Keratinocyte (primary cell): ENCODE results near the gene MYO1G. TPM values are rescaled to one million over a fixed set of nuclear protein-coding genes. Genes with fewer than 3 reads are reported as not detected.

Source experiments
- DNase-seq: peaks from one replicate; pipeline ENCODE4 v3.0.0-alpha.2; 2011; ENCODE audit warnings: low read depth, missing footprints, low spot score
- FAIRE-seq: peaks from 2 replicates; lab custom pipeline; 2011; peaks lifted over from hg19 to GRCh38; lab: Jason Lieb, UNC
- H2AFZ ChIP-seq: 2 replicates; pipeline ENCODE4 v1.6.0; 2012; ENCODE audit warnings: low read length, control low read depth, inconsistent platforms; ENCODE audit not compliant: control insufficient read depth
- H3K27ac ChIP-seq: 2 replicates; pipeline ENCODE4 v1.5.1; 2011; ENCODE audit warnings: low read length; ENCODE audit not compliant: control insufficient read depth, insufficient read depth
- H3K27me3 ChIP-seq: 3 replicates; pipeline ENCODE4 v1.6.0; 2011; ENCODE audit warnings: low read length; ENCODE audit not compliant: control insufficient read depth, insufficient read depth; ENCODE audit errors: extremely low read depth
- H3K36me3 ChIP-seq, 2 experiments: 2 replicates in 1 of 2; 3 replicates in 1 of 2; pipeline ENCODE4 v1.5.1; 2011; ENCODE audit warnings: low read length in 2 of 2, mild to moderate bottlenecking in 1 of 2; ENCODE audit not compliant: control insufficient read depth in 2 of 2, insufficient read depth in 2 of 2; ENCODE audit errors: extremely low read depth in 1 of 2
- H3K4me1 ChIP-seq: 3 replicates; pipeline ENCODE4 v1.5.1; 2011; ENCODE audit warnings: low read length; ENCODE audit not compliant: control insufficient read depth, insufficient read depth; ENCODE audit errors: extremely low read depth
- H3K4me2 ChIP-seq: 3 replicates; pipeline ENCODE4 v1.6.0; 2011; ENCODE audit warnings: low read depth, low read length; ENCODE audit not compliant: control insufficient read depth, insufficient read depth; ENCODE audit errors: extremely low read depth
- H3K4me3 ChIP-seq, 3 experiments: fragments of 200-600 bp in 1 of 3; sonication (generic) in 1 of 3; 2 replicates in 2 of 3; 3 replicates in 1 of 3; pipeline ENCODE4 v1.5.1; 2011 to 2016; ENCODE audit warnings: low read length in 3 of 3, mild to moderate bottlenecking in 3 of 3, control low read depth in 2 of 3, inconsistent platforms in 1 of 3, low read depth in 1 of 3, mixed read lengths in 1 of 3, mixed run types in 1 of 3, moderate library complexity in 1 of 3; ENCODE audit not compliant: control insufficient read depth in 2 of 3, insufficient read depth in 2 of 3; ENCODE audit errors: extremely low read depth in 1 of 3
- H3K79me2 ChIP-seq: 2 replicates; pipeline ENCODE4 v1.6.0; 2012; ENCODE audit warnings: low read length; ENCODE audit not compliant: control insufficient read depth, insufficient read depth
- H3K9ac ChIP-seq: 3 replicates; pipeline ENCODE4 v1.6.0; 2011; ENCODE audit warnings: low read length; ENCODE audit not compliant: control insufficient read depth, insufficient read depth; ENCODE audit errors: extremely low read depth
- H3K9me1 ChIP-seq: 3 replicates; pipeline ENCODE4 v1.6.0; 2011; ENCODE audit warnings: low read length; ENCODE audit not compliant: control insufficient read depth, insufficient read depth; ENCODE audit errors: extremely low read depth
- H3K9me3 ChIP-seq: 2 replicates; pipeline ENCODE4 v1.5.1; 2012; ENCODE audit warnings: low read depth, low read length; ENCODE audit not compliant: control insufficient read depth
- H4K20me1 ChIP-seq: 3 replicates; pipeline ENCODE4 v1.6.0; 2011; ENCODE audit warnings: low read length; ENCODE audit not compliant: control insufficient read depth, insufficient read depth; ENCODE audit errors: extremely low read depth
- EZH2 ChIP-seq: IDR thresholded peaks from one replicate; pipeline ENCODE4 v1.6.1; 2012; ENCODE audit warnings: inconsistent platforms, mild to moderate bottlenecking, low read length, moderate library complexity
- dilution Hi-C: fragments of 300-500 bp; cut with MboI; formaldehyde crosslinking; loops from one replicate; pipeline ENCODE4 v1.7.0; 2020; ENCODE audit warnings: low sequenced_read_pairs; ENCODE audit not compliant: extremely low pct_ligation_motif_present
- polyA plus RNA-seq, 5 experiments: library from polyadenylated mRNA; depleted of rRNA in 3 of 5; stranded (reverse) in 3 of 5; stranded (forward) in 1 of 5; unstranded in 1 of 5; fragments of >200 nt; gene quantifications; 1 replicate in 1 of 5; 2 replicates in 3 of 5; 3 replicates in 1 of 5; pipeline versions ENCODE4 v1.2.1 to v1.2.3, GENCODE V29; 2011 to 2012; ENCODE audit warnings: missing spikeins in 2 of 5, low read depth in 1 of 5, low replicate concordance in 1 of 5
- TF ChIP-seq, protein P1 (sequence below), 3 experiments: IDR thresholded peaks in 1 of 3; conservative IDR thresholded peaks in 1 of 3; optimal IDR thresholded peaks in 1 of 3; 2 replicates in 2 of 3; 3 replicates in 1 of 3; pipeline versions ENCODE3 to v1.5.1; 2011; ENCODE audit warnings: low read length in 3 of 3, mild to moderate bottlenecking in 3 of 3, moderate library complexity in 2 of 3, control low read depth in 1 of 3, inconsistent platforms in 1 of 3; ENCODE audit not compliant: insufficient read depth in 2 of 3; ENCODE audit errors: extremely low read depth in 1 of 3

MYO1G gene
- polyA plus RNA-seq, 1 donor (not counting 4 experiments of a cell fraction or from before 2014, with no cell fraction given): 0.03 TPM

DNA sequence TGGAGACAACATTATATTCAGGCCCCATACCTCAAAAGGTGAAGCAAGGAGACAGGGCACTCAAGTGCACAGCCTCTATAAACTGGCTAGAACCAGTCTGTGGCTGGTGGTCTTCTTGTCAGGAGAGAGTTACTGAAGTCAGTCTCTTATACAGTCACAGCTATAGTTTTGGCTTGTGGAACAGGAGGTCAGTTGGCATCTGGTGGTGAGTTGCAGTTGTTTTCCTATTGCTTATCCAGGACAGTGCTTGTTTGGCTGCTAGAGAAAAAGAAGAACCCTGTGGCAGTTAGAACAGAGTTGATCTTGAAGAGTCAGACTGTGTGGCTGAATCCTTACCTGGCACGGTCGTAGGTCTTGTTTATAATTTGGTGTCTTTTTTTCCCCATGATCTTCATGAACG is 38.4 kb upstream of the MYO1G start:
- peaks cover 43% of the 10 kb centered on the region for H3K79me2 ChIP-seq
- dilution Hi-C loops: no loop called here
- FAIRE-seq: no peak

DNA sequence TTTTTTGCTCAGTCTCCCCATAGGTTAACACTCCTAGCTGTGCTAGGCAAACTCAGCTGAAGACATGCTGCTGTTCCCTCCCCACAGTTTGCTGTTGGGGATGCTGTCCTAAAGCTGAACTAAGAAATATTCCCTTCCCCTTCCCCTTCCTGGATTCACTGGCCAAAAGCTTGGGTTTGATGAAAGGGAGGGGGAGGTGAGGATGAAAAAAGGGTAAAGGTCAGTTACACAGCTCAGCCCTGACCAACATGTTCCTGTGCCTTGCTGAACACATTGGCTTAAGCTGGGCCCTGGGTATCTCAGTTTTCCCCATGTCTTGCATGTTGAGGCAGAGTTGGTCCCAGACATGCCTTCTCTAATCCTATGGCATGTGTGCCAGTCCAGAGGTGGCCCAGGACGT is 36.5 kb upstream of the MYO1G start:
- no peaks in the 10 kb centered on the region for H3K4me1 ChIP-seq
- H3K9me1 ChIP-seq: no peaks in the 10 kb centered on the region
- no peak overlapping the region for H3K9ac ChIP-seq
- TF ChIP-seq, protein P1, sequence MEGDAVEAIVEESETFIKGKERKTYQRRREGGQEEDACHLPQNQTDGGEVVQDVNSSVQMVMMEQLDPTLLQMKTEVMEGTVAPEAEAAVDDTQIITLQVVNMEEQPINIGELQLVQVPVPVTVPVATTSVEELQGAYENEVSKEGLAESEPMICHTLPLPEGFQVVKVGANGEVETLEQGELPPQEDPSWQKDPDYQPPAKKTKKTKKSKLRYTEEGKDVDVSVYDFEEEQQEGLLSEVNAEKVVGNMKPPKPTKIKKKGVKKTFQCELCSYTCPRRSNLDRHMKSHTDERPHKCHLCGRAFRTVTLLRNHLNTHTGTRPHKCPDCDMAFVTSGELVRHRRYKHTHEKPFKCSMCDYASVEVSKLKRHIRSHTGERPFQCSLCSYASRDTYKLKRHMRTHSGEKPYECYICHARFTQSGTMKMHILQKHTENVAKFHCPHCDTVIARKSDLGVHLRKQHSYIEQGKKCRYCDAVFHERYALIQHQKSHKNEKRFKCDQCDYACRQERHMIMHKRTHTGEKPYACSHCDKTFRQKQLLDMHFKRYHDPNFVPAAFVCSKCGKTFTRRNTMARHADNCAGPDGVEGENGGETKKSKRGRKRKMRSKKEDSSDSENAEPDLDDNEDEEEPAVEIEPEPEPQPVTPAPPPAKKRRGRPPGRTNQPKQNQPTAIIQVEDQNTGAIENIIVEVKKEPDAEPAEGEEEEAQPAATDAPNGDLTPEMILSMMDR (optimal IDR thresholded peaks at IDR 0.05 in 1 of 3, IDR thresholded peaks at IDR 0.05 in 1 of 3, conservative IDR thresholded peaks at IDR 0.05 in 1 of 3; ENCODE audit: extremely low read depth in 1 of 3, insufficient read depth in 2 of 3, low read length in 3 of 3): no peak
- TF ChIP-seq EZH2: no peak
- H3K27me3 ChIP-seq: no peaks in the 10 kb centered on the region
- DNase-seq (no peak), FAIRE-seq (no peak)
- H3K79me2 ChIP-seq: peaks cover 42% of the 10 kb centered on the region
- H3K27ac ChIP-seq: no peak overlapping the region
- dilution Hi-C loops: no loop called here
- H3K4me3 ChIP-seq: no peak overlapping the region
- no peak overlapping the region for H3K4me2 ChIP-seq
- H4K20me1 ChIP-seq: no peaks in the 10 kb centered on the region
- H2AFZ ChIP-seq: no peak overlapping the region
- peaks cover 0 to 5% of the 10 kb centered on the region in 2 experiments for H3K36me3 ChIP-seq
- H3K9me3 ChIP-seq: no peaks in the 10 kb centered on the region

More for the DNA sequence above, 38.4 kb upstream of the MYO1G start:
- H3K4me3 ChIP-seq: no peak overlapping the region
- no peak for DNase-seq
- H2AFZ ChIP-seq: no peak overlapping the region
- H3K27ac ChIP-seq: no peak overlapping the region
- no peaks in the 10 kb centered on the region for H3K27me3 ChIP-seq
- H4K20me1 ChIP-seq: no peaks in the 10 kb centered on the region
- H3K4me1 ChIP-seq: peaks cover 13% of the 10 kb centered on the region
- H3K9me1 ChIP-seq: no peaks in the 10 kb centered on the region
- no peak overlapping the region for H3K4me2 ChIP-seq
- H3K9me3 ChIP-seq: no peaks in the 10 kb centered on the region
- H3K9ac ChIP-seq: no peak overlapping the region
- no peak for TF ChIP-seq EZH2
- TF ChIP-seq, protein P1 (optimal IDR thresholded peaks at IDR 0.05 in 1 of 3, IDR thresholded peaks at IDR 0.05 in 1 of 3, conservative IDR thresholded peaks at IDR 0.05 in 1 of 3; ENCODE audit: extremely low read depth in 1 of 3, insufficient read depth in 2 of 3, low read length in 3 of 3): no peak
- peaks cover 0 to 5% of the 10 kb centered on the region in 2 experiments for H3K36me3 ChIP-seq
